ENCODE results near the gene NFX1.
A peak's percentile ranks its signal among the peaks of the same experiment; 100 is the strongest.

The NFX1 gene

DNA sequence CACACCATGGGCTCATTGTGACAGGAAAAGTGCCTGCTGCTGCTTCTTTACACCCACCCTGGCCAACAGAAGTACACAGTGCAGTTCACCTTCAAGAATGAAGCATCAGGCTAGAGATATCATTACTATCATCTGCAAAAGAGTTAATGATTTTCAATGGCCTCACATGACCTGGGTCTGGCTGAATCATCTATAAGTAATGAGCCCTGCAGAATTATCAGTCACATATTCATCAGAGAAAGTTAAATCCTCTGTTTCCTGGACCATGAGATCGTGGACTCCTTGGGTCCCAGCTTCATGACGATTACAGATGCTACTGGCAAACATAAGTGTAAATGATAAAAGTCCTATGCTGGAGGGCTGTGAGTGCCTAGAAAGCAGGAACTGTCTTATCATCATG lies 34.1 kb upstream of the NFX1 start:
- no peak for DNase-seq (ENCODE audit: extremely low read depth, low read depth)
- TF ChIP-seq CTCF (IDR thresholded peaks at IDR 0.05; ENCODE audit: low read depth, low read length, missing control alignments) = no peak
- no peak overlapping the region for H3K4me3 ChIP-seq (replicated peaks; ENCODE audit: low read depth, low read length)

- TF ChIP-seq CTCF (IDR thresholded peaks at IDR 0.05; ENCODE audit: low read depth, low read length, missing control alignments) = no peak
- no peak for DNase-seq (ENCODE audit: extremely low read depth, low read depth)
Measured at GRCh38 chr9:33257276-33257675, 33.0 kb upstream of the NFX1 start.

GRCh38 chr9:33260372-33260771 lies 29.9 kb upstream of the NFX1 start:
- DNase-seq (ENCODE audit: extremely low read depth, low read depth) = no peak
- no peak for TF ChIP-seq CTCF (IDR thresholded peaks at IDR 0.05; ENCODE audit: low read depth, low read length, missing control alignments)
- H3K4me3 ChIP-seq (replicated peaks; ENCODE audit: low read depth, low read length) = no peak overlapping the region

More at GRCh38 chr9:33257276-33257675, 33.0 kb upstream of the NFX1 start:
- H3K4me3 ChIP-seq (replicated peaks; ENCODE audit: low read depth, low read length) = no peak overlapping the region

GRCh38 chr9:33263131-33264002 lies 26.9 kb upstream of the NFX1 start:
- no peak for TF ChIP-seq CTCF (IDR thresholded peaks at IDR 0.05; ENCODE audit: low read depth, low read length, missing control alignments)
- no peak for DNase-seq (ENCODE audit: extremely low read depth, low read depth)
- peak overlapping the region; percentile 99 for H3K4me3 ChIP-seq (replicated peaks; ENCODE audit: low read depth, low read length)

- H3K4me3 ChIP-seq (replicated peaks; ENCODE audit: low read depth, low read length) = peak overlapping the region; percentile 99
- no peak for DNase-seq (ENCODE audit: extremely low read depth, low read depth)
- no peak for TF ChIP-seq CTCF (IDR thresholded peaks at IDR 0.05; ENCODE audit: low read depth, low read length, missing control alignments)
Measured at GRCh38 chr9:33264003-33264472, 26.3 kb upstream of the NFX1 start.

DNA sequence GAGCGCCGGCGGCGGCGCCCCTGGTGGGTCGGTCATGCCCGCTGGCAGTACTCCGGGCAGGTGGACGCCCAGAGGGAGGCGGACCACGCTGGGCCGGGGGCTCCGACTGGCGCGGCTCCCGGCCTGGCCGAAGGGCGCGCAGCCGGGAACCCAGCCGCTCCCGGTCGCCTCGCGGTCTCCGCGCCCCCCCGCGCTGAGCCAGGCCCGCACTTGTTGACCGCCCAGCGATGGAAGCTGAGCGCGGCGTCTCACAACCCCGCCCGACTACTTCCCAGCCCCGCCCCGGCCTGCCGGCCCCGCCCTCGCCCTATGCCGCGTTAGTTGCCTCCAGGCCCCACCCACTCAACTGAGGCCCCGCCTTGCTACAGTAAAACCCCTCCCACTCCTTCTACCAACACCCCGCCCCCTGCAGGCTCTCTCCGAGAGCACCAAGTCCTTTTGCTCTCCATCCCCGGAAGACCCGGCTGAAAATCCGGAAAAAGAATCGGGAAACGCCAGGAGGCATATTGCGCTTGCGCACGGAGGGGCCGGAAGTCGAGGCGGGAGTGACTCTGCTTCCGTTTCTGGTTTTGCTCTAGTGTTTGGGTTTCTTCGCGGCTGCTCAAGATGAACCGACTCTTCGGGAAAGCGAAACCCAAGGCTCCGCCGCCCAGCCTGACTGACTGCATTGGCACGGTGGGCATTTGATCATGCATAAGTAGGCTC lies 25.7 kb upstream of the NFX1 start, which contains the start of the genes BAG1 and CHMP5:
Gene BAG1 (minus strand): TSS at position 236 of the 705 bp plus-strand sequence.
Gene CHMP5 (plus strand): TSS at position 577 of the 705 bp plus-strand sequence. CDS start 30 bp downstream, at position 607.
- DNase-seq (ENCODE audit: extremely low read depth, low read depth) = peak; percentile 96
- peak within 1 kb of the TSS; percentile 99 for H3K4me3 ChIP-seq (replicated peaks; ENCODE audit: low read depth, low read length)
- TF ChIP-seq CTCF (IDR thresholded peaks at IDR 0.05; ENCODE audit: low read depth, low read length, missing control alignments) = no peak

Data from HFF-Myc (cell line).